ENCODE data around the gene RPSA.
A peak's percentile ranks its signal among the peaks of the same experiment; 100 is the strongest.
"Not testable (repeated sequence)": the region's sequence is repeated elsewhere in the genome, so short reads cannot be mapped to it uniquely, and the experiment has no call there.

RPSA gene

DNA sequence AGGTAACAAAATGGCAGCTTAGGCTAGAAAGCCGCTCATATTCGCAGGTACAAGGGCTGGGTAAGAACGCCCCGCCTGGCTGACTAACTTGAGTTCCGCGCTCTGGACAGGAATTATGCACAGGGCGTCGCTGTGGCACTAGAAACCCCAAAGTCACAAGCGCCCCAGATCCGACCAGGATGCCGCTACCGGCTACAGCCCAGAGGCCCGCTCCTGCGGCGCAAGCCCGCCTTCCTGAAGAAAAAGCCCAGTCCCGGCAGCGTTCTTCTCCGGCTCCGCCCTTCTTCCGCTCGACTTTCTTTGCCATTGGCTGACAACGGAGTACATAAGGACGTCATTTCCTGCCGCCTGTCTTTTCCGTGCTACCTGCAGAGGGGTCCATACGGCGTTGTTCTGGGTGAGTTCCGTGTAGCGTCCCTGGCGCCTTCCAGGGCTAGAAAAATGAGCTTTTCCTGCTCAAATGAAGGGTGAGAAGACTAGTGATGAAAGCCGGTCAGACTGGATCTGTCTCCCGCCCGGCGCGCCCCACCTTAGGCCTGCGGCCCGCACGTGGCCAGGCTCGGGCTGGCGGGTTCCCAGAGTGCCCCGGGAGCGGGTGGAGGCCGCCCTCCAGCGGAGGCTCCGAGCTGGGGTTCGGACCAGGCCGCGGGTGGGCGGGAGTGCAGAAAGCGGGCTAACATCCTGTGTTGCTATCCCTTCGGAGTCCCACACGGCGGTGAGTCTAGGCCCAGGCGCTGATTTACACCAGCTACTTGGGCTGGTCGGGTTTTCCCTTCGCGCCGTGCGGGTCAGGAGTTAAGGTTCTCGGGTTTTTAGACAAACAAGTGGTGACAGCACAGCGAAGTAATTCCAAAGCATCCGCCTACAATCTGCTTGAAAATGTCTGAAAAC, at the start of gene RPSA:
TSS of gene RPSA (plus strand) at position 353 of the 891 bp plus-strand sequence. CDS start 934 bp downstream, outside the sequence.
- peak; percentile 96 to 97 for DNase-seq

DNA sequence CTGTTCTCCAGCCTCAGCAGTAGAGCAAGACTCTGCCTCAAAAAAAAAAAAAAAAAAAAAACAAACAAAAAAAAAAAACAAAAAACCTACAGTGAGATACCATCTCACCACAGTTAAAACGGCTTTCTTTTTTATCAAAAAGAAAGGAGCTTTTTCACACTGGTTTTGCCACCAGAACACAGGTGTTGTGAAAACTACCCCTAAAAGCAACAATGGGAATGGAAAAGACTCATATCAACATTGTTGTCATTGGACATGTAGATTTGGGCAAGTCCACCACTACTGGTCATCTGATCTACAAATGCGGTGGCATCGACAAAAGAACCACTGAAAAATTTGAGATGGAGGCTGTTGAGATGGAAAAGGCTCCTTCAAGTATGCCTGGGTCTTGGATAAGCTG, 48.2 kb upstream of the RPSA start:
- peak in 1 of 2 donors; percentile 28 for DNase-seq

DNA sequence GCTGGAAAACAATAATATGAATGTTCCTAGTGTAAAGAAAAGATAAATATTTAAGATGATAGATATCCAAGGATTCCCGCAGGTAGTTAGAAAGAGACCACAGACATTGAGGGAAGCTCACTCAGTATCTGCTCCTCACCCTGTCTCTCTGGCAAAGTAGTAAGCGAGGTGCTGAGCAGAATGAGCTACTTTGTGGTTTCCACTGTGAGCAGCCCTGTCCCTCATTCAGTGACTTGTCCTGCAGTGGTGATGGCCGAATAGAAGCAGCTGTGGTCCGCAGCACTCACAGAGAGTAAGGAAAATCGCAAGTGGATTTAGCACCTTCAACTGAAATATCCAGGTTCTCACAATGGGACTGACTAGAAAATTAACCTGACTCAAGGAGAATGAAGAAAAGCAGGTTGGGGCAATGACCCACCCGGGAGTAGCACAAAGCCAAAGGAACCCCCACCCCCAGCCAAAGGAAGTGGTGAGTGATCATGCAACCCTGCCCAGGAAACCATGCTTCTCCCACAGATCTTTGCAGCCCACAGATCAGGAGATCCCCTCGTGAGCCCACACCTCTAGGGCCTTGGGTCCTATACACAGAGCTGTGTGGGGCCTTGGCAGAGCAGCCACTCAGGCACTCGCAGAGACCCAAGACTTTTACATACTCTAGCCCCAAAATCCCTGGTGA, 45.1 kb upstream of the RPSA start:
- peak; percentile 16 to 57 for DNase-seq

DNA sequence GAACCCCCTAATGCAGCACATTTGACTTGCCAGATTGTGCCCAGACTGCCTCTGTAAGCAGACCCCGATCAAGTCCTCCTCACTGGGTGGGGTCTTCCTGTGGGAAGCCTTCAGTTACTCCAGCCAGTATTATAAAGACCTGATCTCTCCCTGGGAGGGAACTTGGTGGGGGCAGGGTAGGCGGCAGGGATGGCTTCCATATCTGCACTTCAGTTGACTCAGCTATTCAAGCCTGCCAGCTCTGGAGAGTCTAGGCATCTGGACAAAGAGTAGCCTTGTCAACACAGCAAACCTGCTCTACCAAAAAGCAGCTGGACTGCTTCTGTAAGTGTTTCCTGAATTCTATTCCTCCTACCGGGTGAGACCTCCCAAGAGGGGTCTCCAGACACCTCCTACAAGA, 44.3 kb upstream of the RPSA start:
- no peak for DNase-seq

DNA sequence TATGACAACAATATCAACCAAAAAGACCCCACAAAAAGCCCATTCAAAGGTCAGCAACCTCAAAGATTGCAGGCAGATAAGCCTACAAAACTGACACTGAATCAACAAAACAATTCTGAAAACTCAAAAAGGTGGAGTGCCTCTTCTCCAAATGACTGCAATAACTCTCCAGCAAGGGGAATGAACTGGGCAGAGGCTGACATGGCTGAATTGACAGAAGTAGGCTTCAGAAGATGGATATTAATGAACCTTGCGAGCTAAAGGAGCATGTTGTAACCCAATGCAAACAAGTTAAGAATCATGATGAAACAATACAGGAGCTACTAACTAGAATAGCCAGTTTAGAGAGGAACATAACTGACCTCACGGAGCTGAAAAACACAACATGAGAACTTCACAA, 43.7 kb upstream of the RPSA start:
- no peak for DNase-seq

DNA sequence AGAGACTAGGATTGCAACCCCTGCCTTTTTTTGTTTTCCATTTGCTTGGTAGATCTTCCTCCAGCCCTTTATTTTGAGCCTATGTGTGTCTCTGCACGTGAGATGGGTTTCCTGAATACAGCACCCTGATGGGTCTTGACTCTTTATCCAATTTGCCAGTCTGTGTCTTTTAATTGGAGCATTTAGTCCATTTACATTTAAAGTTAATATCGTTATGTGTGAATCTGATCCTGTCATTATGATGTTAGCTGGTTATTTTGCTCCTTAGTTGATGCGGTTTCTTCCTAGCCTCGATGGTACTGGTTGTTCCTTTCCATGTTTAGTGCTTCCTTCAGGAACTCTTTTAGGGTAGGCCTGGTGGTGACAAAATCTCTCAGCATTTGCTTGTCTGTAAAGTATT, 36.1 kb upstream of the RPSA start:
- DNase-seq, result not testable (repeated sequence)

DNA sequence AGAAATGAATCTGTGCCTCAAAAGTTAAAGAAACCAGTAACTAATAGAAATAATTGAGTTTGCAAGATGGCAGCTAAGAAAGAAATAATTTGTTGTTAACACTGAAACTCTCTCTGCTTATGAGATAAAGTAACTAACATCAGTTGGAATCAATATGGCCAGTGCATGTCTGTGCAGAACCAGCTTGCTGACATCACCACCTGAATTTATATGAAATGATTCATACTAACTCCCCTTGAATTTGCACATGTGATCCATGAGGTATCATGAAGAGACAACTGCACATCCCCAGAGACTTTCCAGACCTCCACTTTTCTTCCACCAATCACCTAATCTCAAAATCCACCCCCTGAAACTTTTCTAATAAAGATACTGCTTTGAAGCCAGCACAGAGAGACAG, 33.7 kb upstream of the RPSA start:
- DNase-seq, result no peak

DNA sequence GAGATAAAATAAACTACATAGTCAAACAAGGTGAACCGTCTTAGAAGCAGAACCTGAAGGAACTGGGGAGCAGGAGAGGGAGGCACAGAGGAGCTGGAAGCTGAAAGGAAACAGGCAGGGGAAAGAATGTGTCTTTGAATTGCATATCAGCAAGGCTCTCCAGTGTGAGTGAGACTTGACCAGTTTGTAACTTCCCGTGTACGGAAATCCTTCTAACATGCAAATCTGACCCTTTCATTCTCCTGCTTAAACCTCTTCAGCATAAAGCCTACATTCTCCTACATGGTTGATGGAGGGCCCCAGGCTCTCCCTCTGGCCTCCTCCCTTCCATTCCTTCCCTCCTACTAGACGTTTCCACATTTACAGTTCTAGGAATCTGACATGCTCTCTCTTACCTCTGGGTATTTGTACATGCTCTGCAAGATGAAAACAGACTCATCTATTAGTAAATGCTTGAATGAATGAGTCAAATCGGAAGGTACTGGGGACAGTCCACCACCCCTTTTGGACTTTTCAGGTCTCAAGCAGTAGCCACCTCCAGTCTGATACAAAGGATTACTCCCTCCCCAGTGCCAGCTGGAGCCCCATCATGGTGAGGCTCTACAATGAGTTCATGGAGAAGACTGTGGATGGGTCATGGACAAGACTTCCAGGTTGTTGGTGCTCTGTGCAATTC, 29.4 kb upstream of the RPSA start:
- no peak for DNase-seq

DNA sequence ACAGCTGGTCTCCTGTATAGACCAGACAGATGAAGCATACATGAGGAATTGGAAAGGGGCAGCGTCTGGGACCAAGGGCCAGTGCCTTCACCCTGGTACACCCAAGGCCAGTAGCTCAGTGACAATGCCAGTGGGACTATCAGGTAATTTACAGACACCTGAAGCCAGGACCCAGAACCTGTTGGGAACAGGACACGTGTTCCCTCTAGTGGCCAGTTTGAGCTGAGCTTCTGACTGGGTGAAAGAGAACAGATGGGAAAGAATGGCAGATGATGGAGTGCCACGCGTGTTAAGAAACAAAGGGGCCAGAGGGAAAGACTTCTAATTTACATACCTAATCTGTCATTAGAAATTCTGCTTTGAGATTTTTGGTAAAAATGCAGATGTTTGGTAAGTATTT, 28.4 kb upstream of the RPSA start:
- DNase-seq, result peak; percentile 53 to 77

DNA sequence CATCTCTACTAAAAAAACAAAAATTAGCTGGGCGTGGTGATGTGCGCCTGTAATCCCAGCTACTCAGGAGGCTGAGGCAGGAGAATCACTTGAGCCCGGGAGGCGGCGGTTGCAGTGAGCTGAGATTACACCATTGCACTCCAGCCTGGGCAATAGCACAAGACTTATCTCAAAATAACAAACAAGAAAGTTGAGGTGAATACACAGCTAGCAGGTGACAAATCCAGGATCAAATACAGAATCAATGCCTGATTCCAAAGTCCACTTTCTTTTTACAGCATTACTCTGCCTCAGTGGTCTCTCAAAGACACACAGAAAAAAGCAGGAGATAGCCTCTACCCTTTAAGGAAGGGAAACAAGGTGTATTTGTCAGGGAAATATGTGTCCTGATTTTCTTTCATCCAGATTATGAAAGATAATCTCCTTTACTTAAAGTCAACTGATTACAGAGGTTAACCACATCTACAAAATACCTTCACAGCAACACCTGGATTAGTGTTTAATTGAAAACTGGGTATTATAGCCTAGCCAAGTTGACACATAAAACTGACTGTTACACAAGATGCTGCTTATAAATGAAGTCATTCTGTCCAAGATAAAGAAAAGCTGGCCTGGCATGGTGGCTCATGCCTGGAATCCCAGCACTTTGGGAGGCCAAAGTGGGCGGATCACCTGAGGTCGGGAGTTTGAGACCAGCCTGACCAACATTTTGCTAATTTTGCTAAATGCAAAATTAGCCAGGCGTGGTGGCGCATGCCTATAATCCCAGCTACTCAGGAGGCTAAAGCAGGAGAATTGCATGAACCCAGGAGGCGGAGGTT, 27.4 kb upstream of the RPSA start:
- DNase-seq, result no peak

DNA sequence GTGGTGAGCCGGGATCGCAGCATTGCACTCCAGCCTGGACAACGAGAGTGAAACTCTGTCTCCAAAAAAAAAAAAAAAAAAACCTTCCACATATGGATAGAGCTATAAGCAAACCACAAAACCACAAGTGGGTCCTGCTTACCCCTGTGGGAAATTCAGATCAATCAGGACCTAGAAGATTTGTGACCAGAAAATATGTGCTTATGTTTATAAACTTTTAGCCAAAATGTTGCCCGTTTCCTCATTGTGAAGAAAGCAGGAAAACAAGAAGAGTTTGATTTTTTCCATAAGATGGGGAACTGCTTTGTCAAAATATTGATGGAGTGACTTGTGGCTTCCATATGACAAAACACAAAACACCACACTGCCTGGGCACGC, 26.8 kb upstream of the RPSA start:
- DNase-seq, result no peak

DNA sequence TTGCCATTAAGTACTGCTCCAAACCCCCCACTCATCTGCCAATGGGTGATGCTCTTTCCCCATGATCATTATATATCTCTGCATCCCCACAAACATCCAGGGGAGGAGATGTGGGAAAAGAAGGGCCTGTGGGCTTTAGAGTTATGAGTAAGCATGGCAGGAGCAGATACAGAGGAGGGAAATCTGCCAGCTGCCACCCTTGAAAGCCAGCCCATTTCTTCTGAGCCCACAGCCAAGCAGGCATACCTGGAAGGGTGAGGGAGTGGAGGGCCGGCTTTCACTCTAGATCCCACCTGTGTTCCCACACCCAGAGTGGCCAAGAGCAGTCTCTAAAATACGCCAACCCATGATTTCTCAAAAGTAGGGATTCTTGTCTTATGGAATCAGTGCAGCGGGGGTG, 25.1 kb upstream of the RPSA start:
- no peak for DNase-seq

DNA sequence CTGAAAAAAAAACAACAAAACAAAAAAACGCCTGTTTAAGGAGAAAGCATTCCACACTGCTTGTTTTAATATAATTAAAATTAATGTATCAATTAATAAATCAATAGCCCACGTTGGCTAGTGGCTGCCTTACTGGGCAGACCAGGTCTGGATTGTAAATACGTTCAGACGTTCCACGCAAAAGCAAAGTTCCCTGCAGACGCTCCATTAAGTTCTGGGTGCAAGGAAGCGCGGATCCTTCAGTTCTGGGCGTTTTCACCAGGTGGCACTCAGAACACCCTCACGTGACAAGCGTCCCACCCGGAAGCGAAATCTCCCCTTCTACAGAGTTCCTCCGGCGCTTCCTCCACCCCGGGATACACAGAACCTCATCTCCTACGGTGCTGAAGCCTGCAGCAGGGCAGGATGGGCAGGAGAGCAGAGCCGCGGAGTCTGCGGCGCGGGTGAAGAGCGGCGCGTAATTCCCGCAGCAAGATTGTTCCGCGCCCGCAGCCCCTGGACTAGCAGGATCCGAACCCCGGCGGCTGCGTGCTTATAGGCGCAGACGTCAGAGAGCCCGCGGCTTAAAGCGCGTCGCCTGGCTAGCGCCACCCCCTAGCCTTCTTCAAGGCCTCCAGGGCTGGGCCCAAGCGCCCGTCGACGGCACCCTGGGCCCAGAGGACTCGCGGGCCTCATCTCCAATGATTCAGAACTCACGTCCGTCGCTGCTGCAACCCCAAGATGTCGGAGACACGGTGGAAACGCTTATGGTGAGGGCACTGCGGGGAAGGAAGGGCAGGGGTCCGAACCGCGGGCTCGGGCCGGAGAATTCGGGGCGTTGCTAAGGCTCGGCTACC, 23.3 kb upstream of the RPSA start, which contains the start of gene SLC25A38:
TSS of gene SLC25A38 (plus strand) at position 326 of the 836 bp plus-strand sequence. CDS start at position 681, 355 bp downstream.
- DNase-seq, result peak; percentile 77 to 81

DNA sequence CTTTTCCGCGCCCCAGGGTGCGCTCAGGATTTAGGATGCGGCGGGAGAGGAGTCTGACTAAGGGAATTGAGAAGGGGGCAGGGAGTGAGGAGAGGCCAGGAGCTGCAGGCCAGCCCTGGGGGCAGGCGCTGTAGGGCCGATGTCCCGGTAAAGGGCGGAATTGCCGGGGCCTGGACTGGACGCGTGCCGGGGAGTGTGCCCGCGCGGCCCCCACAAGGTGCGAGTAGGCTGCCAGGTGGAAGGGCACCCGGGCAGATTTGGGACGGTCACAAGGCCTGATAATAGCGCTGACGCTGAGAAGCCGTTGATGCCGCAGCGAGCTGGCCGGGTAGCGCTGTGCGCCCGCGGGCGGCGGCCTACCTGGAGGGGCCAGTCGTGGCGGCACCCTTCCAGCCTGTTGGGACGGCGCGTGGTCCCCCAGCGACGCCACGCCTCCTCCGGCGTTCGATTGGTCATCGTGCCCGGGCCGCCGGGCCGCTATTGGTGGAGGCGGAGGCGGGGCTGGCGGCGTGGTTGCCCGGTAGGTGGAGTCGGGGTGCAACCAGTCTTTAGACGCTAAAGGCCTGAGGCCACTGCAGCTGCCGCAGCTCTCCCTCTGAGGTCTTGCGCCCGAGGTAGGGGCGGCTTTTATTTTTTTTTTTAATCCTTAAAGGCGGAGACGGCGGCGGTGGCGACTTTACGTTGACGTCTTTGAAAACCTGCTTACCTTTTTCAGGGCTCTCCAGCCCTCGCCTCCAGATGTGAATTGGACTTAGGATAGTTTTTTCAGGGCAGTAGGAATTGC, 22.4 kb upstream of the RPSA start:
- DNase-seq, result peak; percentile 92 to 95

DNA sequence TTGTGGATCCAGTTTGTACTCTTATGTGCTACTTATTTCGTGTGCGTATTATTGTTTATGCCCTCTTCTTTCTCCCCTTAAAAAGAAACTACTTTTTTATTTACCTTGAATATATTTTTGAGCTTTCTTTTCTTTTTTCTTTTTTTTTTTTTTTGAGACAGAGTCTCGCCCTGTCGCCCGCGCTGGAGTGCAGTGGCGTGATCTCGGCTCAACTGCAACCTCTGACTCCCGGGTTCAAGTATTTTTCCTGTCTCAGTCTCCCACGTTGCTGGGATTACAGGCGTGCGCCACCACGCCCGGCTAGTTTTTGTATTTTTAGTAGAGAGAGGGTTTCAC, 21.9 kb upstream of the RPSA start:
- DNase-seq, result no peak

DNA sequence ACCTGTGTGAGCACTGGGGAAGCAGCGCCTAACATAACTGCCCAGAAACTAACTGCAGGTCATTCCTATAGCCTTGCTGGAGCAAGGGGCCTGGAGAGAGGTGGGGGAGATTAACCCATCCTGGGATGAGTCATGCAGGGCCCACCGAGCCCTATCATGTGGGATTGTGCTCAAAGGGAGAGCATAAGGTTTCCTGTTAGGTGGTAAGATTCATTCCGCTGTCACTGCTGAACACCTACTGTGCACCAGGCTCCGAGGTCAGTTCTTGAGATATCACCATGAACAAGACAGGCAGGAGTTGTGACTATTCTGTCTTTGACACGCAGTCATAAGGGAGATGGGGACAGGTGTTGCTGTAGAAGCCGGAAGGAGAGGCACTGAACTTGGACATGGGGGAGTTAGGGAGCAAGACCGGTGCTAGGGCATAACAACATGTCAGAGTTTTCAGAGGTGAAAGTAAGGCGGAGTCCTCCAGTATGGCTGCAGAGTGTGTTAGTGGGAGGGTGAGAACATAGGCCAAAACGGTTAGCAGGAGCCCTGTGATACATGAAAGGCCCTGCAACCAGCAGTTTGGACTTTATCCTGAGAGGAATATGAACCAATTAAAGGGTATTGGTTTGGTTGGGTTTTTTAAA, 20.9 kb upstream of the RPSA start:
- DNase-seq, result no peak

DNA sequence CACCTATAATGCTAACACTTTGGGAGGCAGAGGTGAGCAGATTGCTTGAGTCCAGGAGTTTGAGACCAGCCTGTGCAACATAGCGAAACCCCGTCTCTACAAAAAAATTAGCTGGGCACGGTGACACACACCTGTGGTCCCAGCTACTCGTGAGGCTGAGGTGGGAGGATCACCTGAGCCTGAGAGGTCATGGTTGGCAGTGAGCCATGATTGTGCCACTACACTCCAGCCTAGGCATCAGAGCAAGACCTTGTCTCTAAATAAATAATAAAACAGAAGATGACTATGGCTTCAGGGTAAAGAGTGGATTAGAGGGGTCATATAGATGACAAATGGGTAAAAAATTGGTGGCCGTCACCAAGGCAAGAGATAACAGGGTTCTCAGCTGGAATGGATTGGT, 20.2 kb upstream of the RPSA start:
- no peak for DNase-seq

DNA sequence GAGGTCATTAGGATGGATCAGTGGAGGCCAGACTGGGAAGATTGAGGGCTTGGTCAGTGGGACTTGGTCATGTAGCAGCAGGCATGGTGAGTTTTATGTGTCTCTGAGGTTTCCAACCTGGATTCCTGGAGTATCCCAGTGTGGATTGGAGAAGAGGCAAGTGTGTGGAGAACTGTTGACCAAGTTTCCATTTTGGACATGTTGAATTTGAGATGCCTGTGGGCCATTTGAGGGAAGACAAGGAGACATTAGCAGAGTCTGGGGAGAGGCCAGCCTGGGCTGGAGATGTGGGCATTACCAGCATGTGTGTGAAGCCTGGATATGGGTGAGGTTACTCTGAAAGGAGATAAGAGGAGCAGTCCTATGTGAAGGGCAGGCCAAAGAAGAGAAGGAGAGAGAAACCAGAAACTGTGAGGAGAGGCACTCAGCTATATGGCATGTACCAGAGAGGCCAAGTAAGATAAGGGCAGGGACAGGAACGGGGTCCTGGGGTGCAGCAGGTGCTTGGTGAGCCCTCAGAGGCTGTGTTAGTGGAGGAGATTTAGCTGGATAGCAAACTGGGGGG, 19.0 kb upstream of the RPSA start:
- DNase-seq, result no peak

DNA sequence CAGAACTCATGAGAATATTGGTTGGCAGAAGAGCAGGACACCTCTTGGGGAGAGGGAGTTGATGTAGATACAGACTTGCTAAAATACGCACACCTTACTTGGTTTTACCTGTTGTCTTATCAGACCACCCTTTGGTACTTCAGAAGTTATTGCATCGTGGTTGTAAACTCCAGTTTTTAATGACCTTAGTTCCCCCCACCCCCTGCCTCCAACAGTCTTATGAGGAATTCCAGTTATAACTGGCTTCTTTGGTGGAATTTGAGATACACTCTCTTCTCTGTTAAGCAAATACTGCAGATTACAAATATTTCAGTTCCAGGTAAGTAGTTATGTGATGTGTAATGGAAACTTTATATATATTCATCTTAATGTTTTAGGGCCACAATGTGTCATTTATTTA, 18.4 kb upstream of the RPSA start:
- no peak for DNase-seq

DNA sequence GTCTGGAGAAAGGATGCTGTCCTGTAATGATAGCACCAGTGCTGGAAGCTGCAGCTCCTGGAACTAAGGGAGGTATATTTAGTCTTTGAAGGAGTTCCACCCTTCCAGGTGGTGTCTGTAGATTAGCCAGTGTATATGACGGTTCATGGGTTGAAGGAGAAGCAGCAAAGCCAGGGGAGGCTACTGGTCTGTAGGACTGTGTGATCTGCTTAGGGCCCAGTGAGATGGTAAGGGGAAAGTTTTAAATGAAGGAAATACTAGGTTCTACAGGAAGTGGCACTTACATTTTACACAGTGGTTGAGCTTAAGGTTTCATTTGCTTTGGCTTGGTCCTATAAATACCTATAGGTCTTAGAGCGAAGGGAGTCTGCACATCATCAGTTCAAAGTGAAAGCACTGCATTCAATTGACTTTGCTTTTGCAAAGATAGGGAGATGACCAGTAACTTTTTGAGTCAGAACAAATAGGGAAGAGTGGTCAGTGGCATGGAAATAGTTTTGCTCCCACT, 17.7 kb upstream of the RPSA start:
- DNase-seq, result peak in 1 of 2 donors; percentile 32

All from CD4-positive, alpha-beta T cell treated with Interferon alpha-2 for 1 hour (primary cell).